Astrocyte (in vitro differentiated cells and primary cell): ENCODE results near the gene FILIP1L. TPM values are rescaled to one million over a fixed set of nuclear protein-coding genes. Genes with fewer than 3 reads are reported as not detected.
A peak's percentile ranks its signal among the peaks of the same experiment; 100 is the strongest.

Experiments used
- DNase-seq: peaks from one replicate; pipeline ENCODE4 v3.0.0-alpha.2; 2010; ENCODE audit warnings: low read depth
- FAIRE-seq: peaks from 2 replicates; lab custom pipeline; 2011; peaks lifted over from hg19 to GRCh38; lab: Jason Lieb, UNC
- H2AFZ ChIP-seq: 2 replicates; pipeline ENCODE4 v1.6.0; 2012; ENCODE audit warnings: low read depth, low read length, inconsistent platforms
- H3K27ac ChIP-seq: 2 replicates; pipeline ENCODE4 v1.5.1; 2011; ENCODE audit warnings: low read depth, low read length, inconsistent platforms
- H3K27me3 ChIP-seq: 2 replicates; pipeline ENCODE4 v1.6.0; 2011; ENCODE audit warnings: low read length, inconsistent platforms; ENCODE audit not compliant: insufficient read depth
- H3K36me3 ChIP-seq: 2 replicates; pipeline ENCODE4 v1.5.1; 2011; ENCODE audit warnings: low read length, inconsistent platforms; ENCODE audit not compliant: insufficient read depth
- H3K4me1 ChIP-seq: 2 replicates; pipeline ENCODE4 v1.5.1; 2011; ENCODE audit warnings: low read length, inconsistent platforms; ENCODE audit not compliant: insufficient read depth
- H3K4me2 ChIP-seq: 2 replicates; pipeline ENCODE4 v1.6.0; 2012; ENCODE audit warnings: low read length, inconsistent platforms
- H3K4me3 ChIP-seq: 2 replicates; pipeline ENCODE4 v1.5.1; 2011; ENCODE audit warnings: low read depth, mild to moderate bottlenecking, low read length, inconsistent platforms; ENCODE audit not compliant: insufficient read depth
- H3K79me2 ChIP-seq: 2 replicates; pipeline ENCODE4 v1.6.0; 2012; ENCODE audit warnings: mild to moderate bottlenecking, low read length, inconsistent platforms; ENCODE audit not compliant: insufficient read depth
- H3K9ac ChIP-seq: 2 replicates; pipeline ENCODE4 v1.6.0; 2012; ENCODE audit warnings: mild to moderate bottlenecking, low read length, inconsistent platforms
- H3K9me3 ChIP-seq: 2 replicates; pipeline ENCODE4 v1.5.1; 2012; ENCODE audit warnings: low read depth, mild to moderate bottlenecking, low read length, inconsistent platforms; ENCODE audit not compliant: insufficient read depth
- H4K20me1 ChIP-seq: 2 replicates; pipeline ENCODE4 v1.6.0; 2012; ENCODE audit warnings: low read length, inconsistent platforms; ENCODE audit not compliant: insufficient read depth
- H3K27ac Mint-ChIP-seq: one replicate; pipeline ENCODE4 v1.8.0; 2021; ENCODE audit warnings: mild to moderate bottlenecking, mixed read lengths; ENCODE audit not compliant: unreplicated experiment
- H3K27me3 Mint-ChIP-seq: one replicate; pipeline ENCODE4 v1.8.0; 2021; ENCODE audit warnings: low read depth, mixed read lengths; ENCODE audit not compliant: unreplicated experiment
- H3K36me3 Mint-ChIP-seq: one replicate; pipeline ENCODE4 v1.8.0; 2021; ENCODE audit warnings: low read depth, mixed read lengths; ENCODE audit not compliant: unreplicated experiment
- H3K4me1 Mint-ChIP-seq: one replicate; pipeline ENCODE4 v1.8.0; 2021; ENCODE audit warnings: low read depth, mixed read lengths; ENCODE audit not compliant: unreplicated experiment
- H3K4me3 Mint-ChIP-seq: one replicate; pipeline ENCODE4 v1.8.0; 2021; ENCODE audit warnings: mild to moderate bottlenecking, moderate library complexity, mixed read lengths; ENCODE audit not compliant: unreplicated experiment
- H3K9me3 Mint-ChIP-seq: one replicate; pipeline ENCODE4 v1.8.0; 2021; ENCODE audit warnings: mild to moderate bottlenecking, mixed read lengths; ENCODE audit not compliant: unreplicated experiment
- CTCF ChIP-seq: IDR thresholded peaks from 2 replicates; pipeline ENCODE4 v1.5.1; 2011; ENCODE audit warnings: low read depth, mild to moderate bottlenecking, inconsistent platforms, low read length, moderate library complexity; ENCODE audit not compliant: insufficient read depth
- EZH2 ChIP-seq: IDR thresholded peaks from 2 replicates; pipeline ENCODE4 v1.6.1; 2012; ENCODE audit warnings: mild to moderate bottlenecking, low read length, inconsistent platforms; ENCODE audit not compliant: insufficient read depth
- total RNA-seq: library from RNA; stranded (reverse); gene quantifications from 2 replicates; pipeline ENCODE4 v1.2.1, GENCODE V29; 2021

The FILIP1L gene
- total RNA-seq, 1 donor from 2014 or later = 209 TPM

- Mint-ChIP-seq H3K4me1 (peaks cover 87% of the 10 kb centered on the region), H3K36me3 (peaks cover 26% of the 10 kb centered on the region), H3K4me3 (peak overlapping the region; percentile 55), H3K27ac (no peak overlapping the region), H3K9me3 (no peaks in the 10 kb centered on the region), H3K27me3 (no peaks in the 10 kb centered on the region)
- H3K4me1 ChIP-seq = peaks cover 73% of the 10 kb centered on the region
- peaks cover 41% of the 10 kb centered on the region for H3K36me3 ChIP-seq
- H3K4me3 ChIP-seq = no peak overlapping the region
- H3K79me2 ChIP-seq = peaks cover 92% of the 10 kb centered on the region
- H3K27ac ChIP-seq = peak overlapping the region; percentile 95
- no peak overlapping the region for H3K9ac ChIP-seq
- no peaks in the 10 kb centered on the region for H3K27me3 ChIP-seq
- TF ChIP-seq EZH2 (no peak), CTCF (no peak)
- no peaks in the 10 kb centered on the region for H3K9me3 ChIP-seq
- peaks cover 21% of the 10 kb centered on the region for H4K20me1 ChIP-seq
- FAIRE-seq (no peak), DNase-seq (no peak)
- no peak overlapping the region for H2AFZ ChIP-seq
- no peak overlapping the region for H3K4me2 ChIP-seq
These were observed 250.7 kb downstream of the FILIP1L start for GRCh38 chr3:99863588-99863987.

- DNase-seq (no peak), FAIRE-seq (no peak)
- peaks cover 91% of the 10 kb centered on the region for H3K79me2 ChIP-seq
- peaks cover 39% of the 10 kb centered on the region for H3K36me3 ChIP-seq
- TF ChIP-seq CTCF (no peak), EZH2 (no peak)
- peaks cover 70% of the 10 kb centered on the region for H3K4me1 ChIP-seq
- peak overlapping the region; percentile 44 for H3K4me2 ChIP-seq
- no peaks in the 10 kb centered on the region for H3K9me3 ChIP-seq
- H2AFZ ChIP-seq = no peak overlapping the region
- H3K9me3 Mint-ChIP-seq = no peaks in the 10 kb centered on the region
- H3K36me3 Mint-ChIP-seq = peaks cover 26% of the 10 kb centered on the region
- no peak overlapping the region for H3K4me3 ChIP-seq
- H3K27ac Mint-ChIP-seq = peak overlapping the region; percentile 37
- peaks cover 16% of the 10 kb centered on the region for H4K20me1 ChIP-seq
- H3K27ac ChIP-seq = peak overlapping the region; percentile 95
- no peaks in the 10 kb centered on the region for H3K27me3 ChIP-seq
- H3K27me3 Mint-ChIP-seq = no peaks in the 10 kb centered on the region
- H3K9ac ChIP-seq = peak overlapping the region; percentile 63
- H3K4me3 Mint-ChIP-seq = peak overlapping the region; percentile 18
- peaks cover 84% of the 10 kb centered on the region for H3K4me1 Mint-ChIP-seq
These were observed 251.3 kb downstream of the FILIP1L start for GRCh38 chr3:99863002-99863401.

- Histone ChIP-seq H3K9ac (peak overlapping the region; percentile 63), H2AFZ (no peak overlapping the region), H3K4me3 (no peak overlapping the region), H3K4me1 (peaks cover 67% of the 10 kb centered on the region), H3K27ac (peak overlapping the region; percentile 95), H3K27me3 (no peaks in the 10 kb centered on the region), H4K20me1 (peaks cover 11% of the 10 kb centered on the region), H3K36me3 (peaks cover 40% of the 10 kb centered on the region), H3K4me2 (peak overlapping the region; percentile 44), H3K9me3 (no peaks in the 10 kb centered on the region), H3K79me2 (peaks cover 91% of the 10 kb centered on the region)
- H3K4me3 Mint-ChIP-seq = no peak overlapping the region
- FAIRE-seq = peak; percentile 97
- DNase-seq = peak; percentile 73
- peak overlapping the region; percentile 21 for H3K27ac Mint-ChIP-seq
- no peaks in the 10 kb centered on the region for H3K27me3 Mint-ChIP-seq
- peaks cover 26% of the 10 kb centered on the region for H3K36me3 Mint-ChIP-seq
- no peak for TF ChIP-seq EZH2
- TF ChIP-seq CTCF = no peak
- no peaks in the 10 kb centered on the region for H3K9me3 Mint-ChIP-seq
- peaks cover 83% of the 10 kb centered on the region for H3K4me1 Mint-ChIP-seq
These were observed 252.1 kb downstream of the FILIP1L start for GRCh38 chr3:99862208-99862607.
